BE2C (cell line): Measurements from ENCODE around the gene TMEM145.
A peak's percentile ranks its signal among the peaks of the same experiment; 100 is the strongest.

Experiments used
- DNase-seq: peaks from one replicate; pipeline ENCODE4 v3.0.0-alpha.2; 2020
- H3K27me3 ChIP-seq: fragments of 250-450 bp; sonication (Bioruptor Pico); 2 replicates; pipeline ENCODE4 v1.5.1; 2020; ENCODE audit warnings: mild to moderate bottlenecking
- H3K36me3 ChIP-seq: fragments of 250-450 bp; sonication (Bioruptor Pico); 2 replicates; pipeline ENCODE4 v1.5.1; 2020; ENCODE audit warnings: mild to moderate bottlenecking
- H3K4me1 ChIP-seq: fragments of 250-450 bp; sonication (Bioruptor Pico); 2 replicates; pipeline ENCODE4 v1.5.1; 2020
- H3K4me3 ChIP-seq: 2 replicates; pipeline ENCODE4 v1.5.1; 2011; ENCODE audit warnings: low read depth, low read length
- H3K9me3 ChIP-seq: fragments of 250-450 bp; sonication (Bioruptor Pico); 2 replicates; pipeline ENCODE4 v1.5.1; 2020
- CTCF ChIP-seq: IDR thresholded peaks from 2 replicates; pipeline ENCODE4 v1.5.1; 2012; ENCODE audit warnings: mild to moderate bottlenecking, low read depth, low read length

Gene TMEM145

GRCh38 chr19:42280815-42281145 is 32.3 kb upstream of the TMEM145 start:
- Histone ChIP-seq H3K27me3 (no peaks in the 10 kb centered on the region), H3K4me1 (peaks cover 42% of the 10 kb centered on the region), H3K9me3 (no peaks in the 10 kb centered on the region), H3K36me3 (peaks cover 7% of the 10 kb centered on the region; the same call in 1 of the 2 replicates), H3K4me3 (peak overlapping the region; percentile 79)
- no peak for TF ChIP-seq CTCF
- DNase-seq, result no peak

- Histone ChIP-seq H3K36me3 (peaks cover 6% of the 10 kb centered on the region; the same call in 1 of the 2 replicates), H3K4me3 (peak overlapping the region; percentile 79), H3K9me3 (no peaks in the 10 kb centered on the region), H3K27me3 (no peaks in the 10 kb centered on the region), H3K4me1 (peaks cover 42% of the 10 kb centered on the region)
- DNase-seq, result peak; percentile 70
- TF ChIP-seq CTCF, result no peak
These were observed 31.8 kb upstream of the TMEM145 start for GRCh38 chr19:42281146-42281826.

- H3K4me3 ChIP-seq, result peak overlapping the region; percentile 79
- peaks cover 46% of the 10 kb centered on the region for H3K4me1 ChIP-seq
- peaks cover 5% of the 10 kb centered on the region for H3K36me3 ChIP-seq
- no peaks in the 10 kb centered on the region for H3K9me3 ChIP-seq
- DNase-seq, result peak; percentile 66
- no peaks in the 10 kb centered on the region for H3K27me3 ChIP-seq
- TF ChIP-seq CTCF, result no peak
These were observed 31.0 kb upstream of the TMEM145 start for GRCh38 chr19:42281827-42282762.

GRCh38 chr19:42282819-42283187 is 30.3 kb upstream of the TMEM145 start:
- Histone ChIP-seq H3K4me3 (peak overlapping the region; percentile 51; the same call in 1 of the 2 replicates), H3K27me3 (no peaks in the 10 kb centered on the region), H3K4me1 (peaks cover 45% of the 10 kb centered on the region), H3K36me3 (peaks cover 12% of the 10 kb centered on the region), H3K9me3 (no peaks in the 10 kb centered on the region)
- TF ChIP-seq CTCF, result no peak
- DNase-seq, result no peak

- Histone ChIP-seq H3K27me3 (no peaks in the 10 kb centered on the region), H3K4me3 (peak overlapping the region; percentile 51), H3K4me1 (peaks cover 39% of the 10 kb centered on the region), H3K36me3 (peaks cover 18% of the 10 kb centered on the region), H3K9me3 (no peaks in the 10 kb centered on the region)
- no peak for TF ChIP-seq CTCF
- peak; percentile 98 for DNase-seq
These were observed 29.7 kb upstream of the TMEM145 start for GRCh38 chr19:42283188-42284065.
